AG04449 (cell line): ENCODE data around the gene GMDS.

Experiments used
- CTCF ChIA-PET: fragments of 350-600 bp; formaldehyde crosslinking; extraction: SDS; loops from one replicate; lab custom pipeline; 2021; ENCODE audit warnings: antibody characterized with exemption; lab: Yijun Ruan, JAX
- POLR2A ChIA-PET: fragments of 400-600, 350-600 bp; formaldehyde crosslinking; extraction: SDS; loops from one replicate; lab custom pipeline; 2020; ENCODE audit warnings: antibody characterized with exemption, inconsistent platforms; lab: Yijun Ruan, JAX
- DNase-seq: peaks from one replicate; pipeline ENCODE4 v3.0.0-alpha.2; 2010; ENCODE audit warnings: low read depth, low spot score
- H3K4me3 ChIP-seq: 2 replicates; pipeline ENCODE4 v1.5.1; 2011; ENCODE audit warnings: low read depth, mild to moderate bottlenecking, control low read depth, low read length
- TF ChIP-seq, protein P1 (sequence below): IDR thresholded peaks from one replicate; pipeline ENCODE4 v1.5.1; 2011; ENCODE audit warnings: mild to moderate bottlenecking, moderate library complexity, low read length, control low read depth, inconsistent platforms; ENCODE audit not compliant: insufficient read depth; ENCODE audit errors: missing control alignments

GMDS gene

DNA sequence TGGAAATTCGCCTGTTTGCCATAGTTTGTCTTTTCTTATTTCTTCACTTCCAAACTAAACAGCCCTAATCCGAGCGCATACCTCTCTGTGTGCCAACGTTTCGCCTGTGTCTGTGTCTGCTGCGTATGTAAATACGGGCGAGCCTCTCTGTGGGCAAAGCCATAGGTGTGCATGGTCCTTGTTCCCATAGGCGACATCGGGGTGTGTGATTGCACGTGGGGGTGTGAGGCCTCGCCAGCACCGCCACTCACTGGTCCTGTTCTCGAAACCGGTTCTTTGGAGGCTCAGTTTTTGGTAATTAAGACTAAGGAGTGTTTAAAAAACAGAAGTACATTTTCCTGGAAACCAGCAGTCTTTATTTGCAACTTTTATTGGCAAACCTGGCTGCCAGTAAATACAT is 641.7 kb downstream of the GMDS start:
- ChIA-PET POLR2A (no interaction called here), CTCF (interaction anchor here (0.9 to 9.1 kb wide), 9 partner anchors 25 to 1133 kb away, joined by 3 to 140 read pairs (median 4); no protein-coding TSS in a partner anchor)
- TF ChIP-seq, protein P1, sequence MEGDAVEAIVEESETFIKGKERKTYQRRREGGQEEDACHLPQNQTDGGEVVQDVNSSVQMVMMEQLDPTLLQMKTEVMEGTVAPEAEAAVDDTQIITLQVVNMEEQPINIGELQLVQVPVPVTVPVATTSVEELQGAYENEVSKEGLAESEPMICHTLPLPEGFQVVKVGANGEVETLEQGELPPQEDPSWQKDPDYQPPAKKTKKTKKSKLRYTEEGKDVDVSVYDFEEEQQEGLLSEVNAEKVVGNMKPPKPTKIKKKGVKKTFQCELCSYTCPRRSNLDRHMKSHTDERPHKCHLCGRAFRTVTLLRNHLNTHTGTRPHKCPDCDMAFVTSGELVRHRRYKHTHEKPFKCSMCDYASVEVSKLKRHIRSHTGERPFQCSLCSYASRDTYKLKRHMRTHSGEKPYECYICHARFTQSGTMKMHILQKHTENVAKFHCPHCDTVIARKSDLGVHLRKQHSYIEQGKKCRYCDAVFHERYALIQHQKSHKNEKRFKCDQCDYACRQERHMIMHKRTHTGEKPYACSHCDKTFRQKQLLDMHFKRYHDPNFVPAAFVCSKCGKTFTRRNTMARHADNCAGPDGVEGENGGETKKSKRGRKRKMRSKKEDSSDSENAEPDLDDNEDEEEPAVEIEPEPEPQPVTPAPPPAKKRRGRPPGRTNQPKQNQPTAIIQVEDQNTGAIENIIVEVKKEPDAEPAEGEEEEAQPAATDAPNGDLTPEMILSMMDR: no peak
- no peak for DNase-seq
- no peak overlapping the region for H3K4me3 ChIP-seq

DNA sequence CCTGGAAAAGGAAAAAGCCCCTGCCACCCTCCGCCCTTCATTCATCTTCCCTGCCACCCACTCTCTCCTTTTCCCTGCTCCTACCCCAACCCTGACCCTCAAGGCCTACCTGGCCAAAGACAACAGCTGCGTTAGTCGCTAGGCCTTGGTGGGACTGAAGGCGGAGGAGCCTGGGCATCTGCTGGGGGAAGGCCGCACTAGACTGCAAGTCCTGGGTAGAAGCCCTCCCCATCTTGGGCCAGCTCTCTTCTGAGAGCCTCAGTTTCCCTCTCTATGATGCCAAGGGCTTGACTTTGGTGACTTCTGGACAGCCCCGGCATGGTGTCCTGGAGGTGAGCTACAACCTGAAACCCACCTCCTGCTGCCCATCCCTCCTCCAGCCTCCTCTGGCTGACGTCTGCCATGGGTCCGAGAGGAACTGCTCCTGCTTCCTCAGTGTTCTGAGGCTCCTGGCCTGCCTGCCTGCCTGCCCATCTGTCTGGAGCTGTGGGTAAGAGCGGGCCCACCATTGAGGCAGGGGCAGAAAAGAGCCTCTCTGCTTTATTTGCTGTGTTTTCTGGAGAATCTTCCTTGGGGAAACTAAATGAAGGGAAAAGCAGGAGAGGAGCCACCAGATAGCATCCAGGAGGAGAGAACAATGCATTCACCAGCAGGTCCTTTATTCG is 643.2 kb downstream of the GMDS start:
- DNase-seq: no peak
- CTCF ChIA-PET: interaction anchor here (0.7 to 9.1 kb wide), 11 partner anchors 85 to 1094 kb away, joined by 3 to 140 read pairs (median 4); no protein-coding TSS in a partner anchor
- POLR2A ChIA-PET: no interaction called here
- TF ChIP-seq, protein P1: no peak
- H3K4me3 ChIP-seq: no peak overlapping the region

DNA sequence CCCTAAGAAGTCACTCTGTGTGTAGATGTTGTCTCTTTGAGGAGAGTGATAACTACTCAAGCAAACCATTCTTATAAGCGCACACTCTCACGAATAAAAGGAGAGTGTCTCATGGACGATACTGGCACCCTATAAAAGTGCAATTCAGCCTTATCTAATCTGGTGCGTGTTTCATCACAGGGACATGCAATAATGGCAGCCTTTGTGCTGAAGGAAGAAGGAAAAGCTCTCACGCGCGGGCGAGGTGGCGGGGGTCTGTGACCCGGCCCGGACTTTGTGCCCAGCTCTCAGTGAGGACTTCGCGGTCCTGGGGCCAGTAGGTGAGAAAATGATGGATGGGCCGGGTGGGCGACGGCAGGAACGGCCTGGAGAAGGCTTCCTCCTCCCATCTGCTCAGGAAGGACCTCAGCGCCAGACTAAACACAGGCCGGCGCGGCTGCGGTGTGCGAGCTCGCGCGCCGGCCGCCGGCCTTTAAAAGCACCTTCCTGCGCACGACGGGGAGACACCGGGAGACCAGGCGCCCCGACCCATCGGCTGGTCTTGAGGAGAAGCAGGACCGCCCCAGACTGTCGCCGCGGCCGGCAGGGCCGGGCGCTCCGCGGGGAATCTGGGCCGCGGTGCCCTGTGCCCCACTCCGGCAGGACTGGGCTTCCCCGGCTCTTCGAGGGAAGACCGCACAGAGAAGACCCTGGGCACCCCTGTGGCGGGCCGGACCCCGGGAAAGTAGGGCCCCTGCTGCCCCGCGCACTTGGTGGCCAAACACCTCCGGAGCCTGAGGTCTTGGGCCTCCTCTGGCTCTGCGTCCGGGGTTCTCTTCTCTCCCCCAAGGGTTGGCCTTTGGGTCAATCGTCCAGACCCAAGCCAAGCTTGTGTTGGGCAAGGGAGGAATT is 644.0 kb downstream of the GMDS start:
- H3K4me3 ChIP-seq: no peak overlapping the region
- TF ChIP-seq, protein P1: no peak
- no peak for DNase-seq
- POLR2A ChIA-PET: no interaction called here
- CTCF ChIA-PET: interaction anchor here (0.7 to 9.1 kb wide), 11 partner anchors 86 to 1150 kb away, joined by 3 to 140 read pairs (median 4); partner anchors contain the start of gene MYLK4

DNA sequence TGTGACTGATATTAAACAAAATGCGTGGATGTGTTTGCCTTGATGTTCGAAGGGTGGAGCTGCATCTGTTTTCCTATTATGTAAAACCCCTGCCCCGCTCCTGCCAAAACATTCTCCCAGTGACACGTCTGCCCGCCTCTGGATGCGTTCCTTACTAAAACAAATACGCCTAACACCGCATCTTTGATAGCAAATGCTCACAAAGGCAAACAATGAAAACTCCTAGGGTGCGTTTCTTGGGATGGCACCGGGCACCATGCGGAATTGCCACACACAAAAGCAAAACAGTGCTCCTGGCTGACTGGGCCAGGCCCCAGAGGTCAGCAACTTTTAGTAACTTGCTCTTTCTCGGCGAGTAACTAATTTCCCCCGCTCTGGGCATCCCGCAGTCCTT is 644.6 kb downstream of the GMDS start:
- TF ChIP-seq, protein P1: no peak
- ChIA-PET POLR2A (no interaction called here), CTCF (interaction anchor here (0.8 to 9.1 kb wide), 12 partner anchors 243 to 1150 kb away, joined by 3 to 140 read pairs (median 3); partner anchors contain the start of gene MYLK4)
- no peak overlapping the region for H3K4me3 ChIP-seq
- no peak for DNase-seq

DNA sequence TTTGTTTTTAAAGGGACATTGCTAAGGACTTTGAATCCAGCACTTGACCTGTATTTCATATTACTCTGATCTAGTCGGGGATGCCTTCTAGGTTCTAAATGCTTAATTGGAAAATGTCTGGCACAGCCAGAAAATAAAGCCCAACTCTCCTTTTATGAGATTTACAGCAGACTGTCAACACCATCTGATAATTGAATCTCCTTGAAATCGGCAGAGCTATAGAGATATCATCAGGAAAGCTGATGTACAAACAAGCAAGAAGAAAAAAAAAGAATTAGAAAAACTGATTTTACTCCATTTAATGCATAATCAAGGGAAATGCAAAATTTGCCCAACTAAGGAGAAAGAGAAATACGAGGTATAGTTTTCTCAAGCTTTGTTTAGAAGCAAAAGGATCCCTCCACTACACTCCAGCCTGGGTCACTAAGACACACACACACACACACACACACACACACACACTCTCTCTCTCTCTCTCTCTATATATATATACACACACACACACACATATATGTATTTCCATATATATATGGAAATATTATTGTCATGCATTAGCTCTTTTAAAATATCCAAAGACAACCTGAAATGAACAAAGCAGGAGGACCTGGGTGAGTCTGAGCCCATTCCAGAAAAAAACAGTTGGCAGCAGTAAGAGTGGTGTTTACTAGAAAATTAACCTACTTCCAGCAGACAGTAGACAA is 645.2 kb downstream of the GMDS start:
- CTCF ChIA-PET: interaction anchor here (0.8 to 9.1 kb wide), 11 partner anchors 99 to 1150 kb away, joined by 3 to 140 read pairs (median 4); partner anchors contain the start of gene MYLK4
- POLR2A ChIA-PET: no interaction called here
- TF ChIP-seq, protein P1: no peak
- H3K4me3 ChIP-seq: no peak overlapping the region
- no peak for DNase-seq
